Measurements from ENCODE around the gene SFRP4. TPM values are rescaled to one million over a fixed set of nuclear protein-coding genes. Genes with fewer than 3 reads are reported as not detected.
"Not testable (repeated sequence)": the region's sequence is repeated elsewhere in the genome, so short reads cannot be mapped to it uniquely, and the experiment has no call there.

Gene SFRP4
- polyA plus RNA-seq (2013, experiment 1 of 2): 0.55 TPM
- polyA plus RNA-seq (2013, experiment 2 of 2): 1.3 TPM

DNA sequence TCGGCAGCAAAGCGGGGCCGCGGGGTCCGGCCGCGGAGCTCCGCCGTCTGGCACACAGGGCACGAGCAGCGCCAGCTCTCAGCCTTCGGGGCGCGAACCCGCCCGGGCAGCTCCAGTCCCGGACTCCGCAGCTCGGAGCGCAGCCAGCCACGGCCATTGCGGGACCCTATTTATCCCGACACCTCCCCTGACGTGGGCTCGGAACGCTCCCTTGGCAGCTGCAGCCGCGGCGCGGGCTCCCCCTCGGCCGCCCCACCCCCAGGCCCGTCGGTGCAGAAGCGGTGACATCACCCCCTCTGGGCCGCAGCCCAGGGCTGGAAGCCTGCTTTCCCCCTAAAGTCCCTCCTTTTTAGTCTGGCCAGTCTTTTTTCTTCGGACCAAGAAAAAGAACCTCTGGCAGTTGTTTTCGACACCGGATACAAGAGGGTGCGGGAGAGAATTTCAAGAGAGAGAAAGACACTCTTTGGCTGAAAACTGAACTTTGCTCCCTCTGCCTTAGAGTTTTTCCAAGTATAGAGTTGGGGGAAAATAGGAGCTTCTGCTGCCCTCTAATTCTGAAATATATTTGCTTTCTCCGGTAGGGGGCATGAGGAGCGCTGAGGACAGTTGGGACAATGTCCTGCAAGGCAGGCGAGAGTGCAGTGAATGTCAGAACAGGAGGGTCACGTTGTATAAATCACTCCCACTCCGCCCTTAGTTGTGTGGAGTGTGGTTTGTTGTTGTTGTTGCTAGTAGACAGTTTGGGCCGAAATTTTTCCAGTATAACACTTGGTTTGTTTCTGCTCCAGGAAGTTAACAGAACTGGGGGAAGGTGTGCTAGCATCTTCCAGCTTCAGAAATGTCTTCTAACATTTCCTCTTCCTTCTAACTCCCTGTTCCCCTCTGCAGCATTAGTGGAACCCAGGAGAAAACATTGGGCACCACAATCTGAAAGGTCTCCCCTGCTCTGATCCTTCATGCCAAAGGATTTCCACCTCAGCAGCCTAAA lies at the start of gene SFRP4:
Gene SFRP4, minus strand, starts transcription at position 145 of the 988 bp plus-strand sequence. CDS start 280 bp downstream, outside the sequence.
- Histone ChIP-seq H3K4me3 (ENCODE audit: low read length) (peak within 1 kb of the TSS; percentile 61), H3K27ac (ENCODE audit: low read depth, low read length) (no peak within 1 kb of the TSS)

DNA sequence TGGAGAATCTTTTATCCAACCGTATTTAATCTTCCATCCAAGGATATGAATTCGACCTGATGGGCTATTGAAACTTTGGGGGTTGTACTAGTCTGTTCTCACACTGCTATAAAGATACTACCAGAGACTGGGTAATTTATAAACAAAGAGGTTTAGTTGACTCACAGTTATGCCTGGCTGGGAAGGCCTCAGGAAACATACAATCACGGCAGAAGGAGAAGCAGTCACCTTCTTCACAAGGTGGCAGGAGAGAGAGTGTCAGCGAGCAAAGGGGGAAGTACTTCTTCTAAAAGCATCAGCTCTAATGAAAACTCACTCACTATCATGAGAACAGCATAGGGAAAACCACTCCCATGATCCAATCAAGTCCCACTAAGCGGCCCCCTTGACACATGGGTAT lies 47.6 kb upstream of the SFRP4 start:
- H3K27me3 ChIP-seq (ENCODE audit: insufficient read depth, low read length): no peaks in the 10 kb centered on the region
- H3K9me3 ChIP-seq (ENCODE audit: insufficient read depth, low read depth, low read length): no peaks in the 10 kb centered on the region
- H3K4me3 ChIP-seq (ENCODE audit: low read length): no peak overlapping the region
- no peaks in the 10 kb centered on the region for H3K36me3 ChIP-seq (ENCODE audit: insufficient read depth, low read length)
- H3K27ac ChIP-seq (ENCODE audit: low read depth, low read length): no peak overlapping the region
- no peak overlapping the region for H3K9ac ChIP-seq (ENCODE audit: low read depth, low read length)
- H3K4me1 ChIP-seq (ENCODE audit: insufficient read depth, low read length): no peaks in the 10 kb centered on the region
- 88% methylated on average over 3 of the region's 5 CpGs for WGBS

More for the DNA sequence above, at the start of gene SFRP4:
- WGBS: 3% methylated on average over 46 of the region's 46 CpGs
- Histone ChIP-seq H3K4me1 (ENCODE audit: insufficient read depth, low read length) (peaks cover 8% of the 10 kb centered on the region), H3K9me3 (ENCODE audit: insufficient read depth, low read depth, low read length) (no peaks in the 10 kb centered on the region), H3K9ac (ENCODE audit: low read depth, low read length) (0 out of 2 replicates have a peak within 1 kb of the TSS, but pooled peaks have one; percentile 7), H3K27me3 (ENCODE audit: insufficient read depth, low read length) (peaks cover 77% of the 10 kb centered on the region), H3K36me3 (ENCODE audit: insufficient read depth, low read length) (no peaks in the 10 kb centered on the region)

DNA sequence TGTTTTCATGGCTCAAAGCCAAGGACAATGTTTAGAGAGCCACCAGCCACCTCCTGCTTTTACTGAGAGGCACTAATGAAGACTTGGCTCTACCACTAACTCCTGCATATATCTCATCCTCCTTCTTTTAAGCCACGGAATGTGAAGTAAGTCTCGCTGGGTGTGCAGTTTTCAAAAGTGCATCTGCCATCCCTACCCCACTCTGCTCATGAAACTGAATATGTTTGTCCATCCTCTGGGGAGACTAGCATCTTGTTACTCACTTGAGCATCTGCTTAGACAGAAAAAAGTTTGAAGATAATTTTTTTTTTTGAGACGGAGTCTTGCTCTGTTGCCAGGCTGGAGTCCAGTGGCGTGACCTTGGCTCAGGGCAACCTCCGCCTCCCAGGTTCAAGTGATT lies 44.6 kb upstream of the SFRP4 start:
- Histone ChIP-seq H3K36me3 (ENCODE audit: insufficient read depth, low read length) (no peaks in the 10 kb centered on the region), H3K4me3 (ENCODE audit: low read length) (no peak overlapping the region), H3K4me1 (ENCODE audit: insufficient read depth, low read length) (no peaks in the 10 kb centered on the region), H3K9ac (ENCODE audit: low read depth, low read length) (no peak overlapping the region), H3K27me3 (ENCODE audit: insufficient read depth, low read length) (no peaks in the 10 kb centered on the region), H3K9me3 (ENCODE audit: insufficient read depth, low read depth, low read length) (no peaks in the 10 kb centered on the region), H3K27ac (ENCODE audit: low read depth, low read length) (no peak overlapping the region)
- 88% methylated on average over 5 of the region's 5 CpGs for WGBS

DNA sequence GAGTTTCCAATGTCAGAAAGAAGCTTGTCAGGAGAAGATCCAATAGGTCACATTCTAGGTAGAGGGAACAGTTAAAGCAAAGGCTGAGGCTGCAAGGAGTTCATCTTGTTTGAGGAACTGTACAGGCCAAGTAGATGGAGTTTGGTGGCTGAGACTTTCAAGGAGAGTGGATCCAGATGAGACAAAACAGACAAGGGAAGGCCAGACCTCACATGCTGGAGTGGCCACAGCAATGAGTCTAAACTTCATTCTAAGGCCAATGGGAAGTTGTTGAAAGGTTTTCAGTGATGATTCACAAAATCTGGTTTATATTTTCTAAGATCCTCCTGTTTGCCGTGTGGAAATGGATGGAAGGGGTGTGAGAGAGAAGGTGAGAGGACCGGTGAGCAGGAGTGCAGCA lies 43.9 kb upstream of the SFRP4 start:
- Histone ChIP-seq H3K9me3 (ENCODE audit: insufficient read depth, low read depth, low read length) (no peaks in the 10 kb centered on the region), H3K36me3 (ENCODE audit: insufficient read depth, low read length) (no peaks in the 10 kb centered on the region), H3K4me3 (ENCODE audit: low read length) (no peak overlapping the region), H3K9ac (ENCODE audit: low read depth, low read length) (no peak overlapping the region), H3K27me3 (ENCODE audit: insufficient read depth, low read length) (no peaks in the 10 kb centered on the region), H3K4me1 (ENCODE audit: insufficient read depth, low read length) (no peaks in the 10 kb centered on the region), H3K27ac (ENCODE audit: low read depth, low read length) (no peak overlapping the region)
- 88% methylated on average over 2 of the region's 2 CpGs for WGBS

DNA sequence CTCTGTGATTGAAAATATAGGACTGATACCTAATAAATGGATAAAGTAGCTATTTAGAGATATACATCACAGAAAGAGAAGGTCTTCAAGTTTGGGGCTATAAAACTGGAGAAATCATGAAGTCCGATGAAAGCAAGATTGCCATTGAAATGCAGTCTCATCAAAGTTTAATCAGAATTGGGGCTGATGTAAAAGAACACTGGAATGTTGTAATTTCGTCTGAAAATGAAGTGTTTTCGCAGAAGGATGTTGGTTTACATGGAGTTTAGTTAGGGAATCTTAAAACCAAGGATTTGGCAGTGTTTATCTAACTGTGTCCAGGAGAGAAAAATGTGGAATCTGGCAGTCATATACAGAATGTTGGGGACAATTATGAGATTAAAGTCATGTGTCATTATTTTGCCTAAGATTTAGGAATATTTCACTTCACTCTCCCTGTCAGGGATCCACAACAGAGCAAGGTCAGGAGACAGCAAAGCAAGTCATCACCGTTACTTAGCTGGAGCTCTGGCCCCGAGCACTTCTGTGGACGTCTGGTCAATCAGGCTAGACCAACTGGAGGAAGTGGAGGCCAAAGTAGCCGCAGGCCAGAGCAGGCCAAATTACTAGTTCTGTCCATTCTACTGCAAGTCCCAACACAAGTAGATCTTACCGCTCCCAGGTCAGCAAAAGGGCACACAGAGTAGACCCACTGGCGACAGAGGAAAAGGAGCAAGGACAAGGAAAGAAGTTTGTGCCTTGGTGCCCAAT lies 40.8 kb upstream of the SFRP4 start:
- Histone ChIP-seq H3K4me1 (ENCODE audit: insufficient read depth, low read length) (no peaks in the 10 kb centered on the region), H3K27me3 (ENCODE audit: insufficient read depth, low read length) (no peaks in the 10 kb centered on the region), H3K27ac (ENCODE audit: low read depth, low read length) (no peak overlapping the region), H3K36me3 (ENCODE audit: insufficient read depth, low read length) (no peaks in the 10 kb centered on the region), H3K9ac (ENCODE audit: low read depth, low read length) (no peak overlapping the region), H3K4me3 (ENCODE audit: low read length) (no peak overlapping the region), H3K9me3 (ENCODE audit: insufficient read depth, low read depth, low read length) (no peaks in the 10 kb centered on the region)
- 93% methylated on average over 9 of the region's 9 CpGs for WGBS

DNA sequence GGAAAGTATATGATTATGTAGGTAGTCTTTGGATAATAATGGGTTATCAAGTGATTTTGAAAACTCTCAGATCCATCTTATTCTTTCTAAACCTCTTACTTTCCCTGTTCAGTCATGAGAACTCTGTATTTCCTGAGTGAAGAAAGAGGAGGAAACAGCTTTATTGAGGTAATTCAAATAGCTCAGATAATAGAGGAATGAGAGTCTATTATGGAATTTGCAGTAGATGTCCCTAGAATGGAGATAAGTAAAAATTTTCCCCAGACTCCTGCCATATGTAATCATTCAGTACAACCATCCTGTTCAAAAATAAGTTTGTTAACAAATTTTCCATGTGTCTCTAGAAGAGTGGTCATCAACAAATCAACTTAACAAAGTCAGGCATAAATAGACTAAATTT lies 40.2 kb upstream of the SFRP4 start:
- Histone ChIP-seq H3K9me3 (ENCODE audit: insufficient read depth, low read depth, low read length) (no peaks in the 10 kb centered on the region), H3K27ac (ENCODE audit: low read depth, low read length) (no peak overlapping the region), H3K9ac (ENCODE audit: low read depth, low read length) (no peak overlapping the region), H3K36me3 (ENCODE audit: insufficient read depth, low read length) (no peaks in the 10 kb centered on the region), H3K27me3 (ENCODE audit: insufficient read depth, low read length) (no peaks in the 10 kb centered on the region), H3K4me1 (ENCODE audit: insufficient read depth, low read length) (no peaks in the 10 kb centered on the region), H3K4me3 (ENCODE audit: low read length) (no peak overlapping the region)

DNA sequence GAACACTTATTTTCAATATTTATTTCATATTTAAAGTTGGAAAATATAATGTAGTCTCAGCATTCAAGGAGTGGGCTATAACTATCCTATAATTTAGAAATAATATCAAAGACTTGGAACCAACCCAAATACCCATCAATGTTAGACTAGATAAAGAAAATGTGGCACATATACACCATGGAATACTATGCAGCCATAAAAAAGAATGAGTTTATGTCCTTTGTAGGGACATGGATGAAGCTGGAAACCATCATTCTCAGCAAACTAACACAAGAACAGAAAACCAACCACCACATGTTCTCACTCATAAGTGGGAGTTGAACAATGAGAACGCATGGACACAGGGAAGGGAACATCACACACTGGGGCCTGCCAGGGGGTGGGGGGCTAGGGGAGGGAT lies 37.6 kb upstream of the SFRP4 start:
- WGBS: 100% methylated on average over 1 of the region's 1 CpG
- not testable (repeated sequence) for H3K9me3 ChIP-seq (ENCODE audit: insufficient read depth, low read depth, low read length); H3K27me3 ChIP-seq (ENCODE audit: insufficient read depth, low read length); H3K9ac ChIP-seq (ENCODE audit: low read depth, low read length); H3K36me3 ChIP-seq (ENCODE audit: insufficient read depth, low read length); H3K4me1 ChIP-seq (ENCODE audit: insufficient read depth, low read length); H3K27ac ChIP-seq (ENCODE audit: low read depth, low read length); H3K4me3 ChIP-seq (ENCODE audit: low read length)

DNA sequence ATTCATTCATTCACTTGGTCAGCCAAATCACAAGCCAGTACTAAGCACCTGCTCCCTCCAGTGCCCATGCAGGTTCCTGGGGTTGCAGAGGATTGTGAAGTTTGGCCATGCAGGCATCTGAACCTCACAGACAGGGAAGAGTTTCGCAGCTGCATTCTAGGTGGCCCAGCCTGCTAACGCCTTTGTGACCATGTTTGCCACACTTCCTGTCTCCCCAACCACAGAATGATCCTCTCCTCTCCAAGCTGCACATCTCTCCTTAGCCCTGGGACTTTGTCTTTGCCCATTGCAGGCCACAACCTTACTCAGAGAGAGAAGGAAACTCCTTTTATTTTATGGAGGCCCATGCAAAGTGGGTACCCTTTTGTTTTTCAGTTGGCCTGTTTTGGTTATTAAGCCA lies 35.6 kb upstream of the SFRP4 start:
- 87% methylated on average over 2 of the region's 2 CpGs for WGBS
- Histone ChIP-seq H3K9me3 (ENCODE audit: insufficient read depth, low read depth, low read length) (no peaks in the 10 kb centered on the region), H3K36me3 (ENCODE audit: insufficient read depth, low read length) (no peaks in the 10 kb centered on the region), H3K27me3 (ENCODE audit: insufficient read depth, low read length) (no peaks in the 10 kb centered on the region), H3K4me1 (ENCODE audit: insufficient read depth, low read length) (no peaks in the 10 kb centered on the region), H3K4me3 (ENCODE audit: low read length) (no peak overlapping the region), H3K27ac (ENCODE audit: low read depth, low read length) (no peak overlapping the region), H3K9ac (ENCODE audit: low read depth, low read length) (no peak overlapping the region)

DNA sequence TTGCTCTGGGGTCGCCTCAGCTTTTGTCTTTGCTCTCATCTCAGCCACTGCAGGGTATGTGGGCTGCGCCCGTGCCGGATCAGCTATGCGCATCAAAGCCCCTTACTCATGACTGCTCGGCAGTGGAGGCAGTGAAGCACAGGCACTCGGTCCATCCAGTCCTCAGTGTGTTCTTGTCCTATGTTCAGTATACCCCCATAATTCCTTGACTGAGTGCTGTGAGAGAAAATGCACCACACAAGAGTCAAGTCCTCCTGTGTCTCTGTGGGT lies 31.3 kb upstream of the SFRP4 start:
- Histone ChIP-seq H3K27me3 (ENCODE audit: insufficient read depth, low read length) (no peaks in the 10 kb centered on the region), H3K9ac (ENCODE audit: low read depth, low read length) (no peak overlapping the region), H3K36me3 (ENCODE audit: insufficient read depth, low read length) (no peaks in the 10 kb centered on the region), H3K27ac (ENCODE audit: low read depth, low read length) (no peak overlapping the region), H3K4me1 (ENCODE audit: insufficient read depth, low read length) (no peaks in the 10 kb centered on the region; the same call in 1 of the 2 replicates), H3K9me3 (ENCODE audit: insufficient read depth, low read depth, low read length) (no peaks in the 10 kb centered on the region), H3K4me3 (ENCODE audit: low read length) (no peak overlapping the region)
- 84% methylated on average over 7 of the region's 7 CpGs for WGBS

DNA sequence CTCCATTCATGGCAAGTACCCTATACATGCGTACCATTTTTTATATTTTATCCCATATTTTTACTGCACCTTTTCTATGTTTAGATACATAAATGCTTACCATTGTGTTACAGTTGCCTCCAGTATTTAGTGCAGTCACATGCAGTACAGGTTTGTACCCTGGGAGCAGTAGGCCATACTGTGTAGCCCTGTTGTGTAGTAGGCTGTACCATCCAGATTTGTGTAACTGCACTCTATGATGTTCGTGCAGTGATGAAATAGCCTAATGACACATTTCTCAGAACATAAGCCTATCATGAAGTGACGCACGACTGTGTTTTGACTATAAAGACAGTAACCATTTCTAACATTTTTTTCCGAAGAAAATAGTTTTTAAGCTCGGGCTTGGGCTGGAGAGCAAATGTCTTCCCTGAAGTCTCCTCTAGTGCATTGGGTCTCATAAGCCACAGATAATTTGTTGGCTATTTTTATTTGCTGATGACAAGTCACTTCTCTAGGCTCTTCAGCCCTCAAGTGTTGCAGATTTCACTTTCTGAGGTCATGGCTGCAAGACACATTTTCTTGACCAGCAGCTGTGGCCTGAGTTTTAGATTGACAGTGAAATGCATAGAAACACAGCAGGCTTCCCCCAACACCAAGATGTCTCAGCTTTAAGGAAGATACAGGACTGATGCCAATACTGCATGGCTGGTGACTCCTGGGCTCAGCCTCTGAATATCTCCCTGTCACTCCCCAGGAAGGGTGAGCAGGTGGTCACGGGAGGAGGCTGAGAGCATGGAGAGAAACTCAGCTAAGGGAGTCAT lies 30.7 kb upstream of the SFRP4 start:
- WGBS: 95% methylated on average over 7 of the region's 7 CpGs
- Histone ChIP-seq H3K9me3 (ENCODE audit: insufficient read depth, low read depth, low read length) (no peaks in the 10 kb centered on the region), H3K27me3 (ENCODE audit: insufficient read depth, low read length) (no peaks in the 10 kb centered on the region), H3K9ac (ENCODE audit: low read depth, low read length) (no peak overlapping the region), H3K36me3 (ENCODE audit: insufficient read depth, low read length) (no peaks in the 10 kb centered on the region), H3K27ac (ENCODE audit: low read depth, low read length) (no peak overlapping the region), H3K4me1 (ENCODE audit: insufficient read depth, low read length) (peaks cover 5% of the 10 kb centered on the region; the same call in 1 of the 2 replicates), H3K4me3 (ENCODE audit: low read length) (no peak overlapping the region)

DNA sequence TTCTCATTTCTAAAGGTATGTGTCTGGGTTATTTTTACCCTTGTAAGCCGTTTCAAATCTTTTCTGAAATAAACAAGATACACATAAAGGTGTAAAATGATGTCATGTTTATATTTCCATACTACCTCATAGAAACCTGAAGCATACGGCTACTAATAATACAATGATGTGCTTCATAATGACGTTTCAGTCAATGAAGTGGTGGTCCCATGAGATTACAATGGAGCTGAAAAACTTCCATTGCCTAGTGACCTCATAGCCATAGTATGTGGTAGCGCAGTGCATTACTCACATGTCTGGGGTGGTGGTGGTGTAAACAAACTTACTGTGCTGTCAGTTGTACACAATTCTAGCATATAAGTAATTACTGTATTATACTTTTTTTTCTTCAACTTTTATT lies 28.7 kb upstream of the SFRP4 start:
- peaks cover 5% of the 10 kb centered on the region; the same call in 1 of the 2 replicates for H3K4me1 ChIP-seq (ENCODE audit: insufficient read depth, low read length)
- 96% methylated on average over 3 of the region's 4 CpGs for WGBS
- H3K27ac ChIP-seq (ENCODE audit: low read depth, low read length): no peak overlapping the region

More for the DNA sequence above, 28.7 kb upstream of the SFRP4 start:
- no peaks in the 10 kb centered on the region for H3K36me3 ChIP-seq (ENCODE audit: insufficient read depth, low read length)
- H3K9ac ChIP-seq (ENCODE audit: low read depth, low read length): no peak overlapping the region
- no peaks in the 10 kb centered on the region for H3K27me3 ChIP-seq (ENCODE audit: insufficient read depth, low read length)
- no peak overlapping the region for H3K4me3 ChIP-seq (ENCODE audit: low read length)
- H3K9me3 ChIP-seq (ENCODE audit: insufficient read depth, low read depth, low read length): no peaks in the 10 kb centered on the region
